H1 (cell line): ENCODE data around the gene FLRT2. TPM values are rescaled to one million over a fixed set of nuclear protein-coding genes. Genes with fewer than 3 reads are reported as not detected.

Source experiments
- CTCF ChIA-PET: fragments of 300-600 bp; sonication (Branson Sonifier 250); formaldehyde crosslinking; loops from one replicate; lab custom pipeline; 2021; ENCODE audit not compliant: partially characterized antibody; lab: Charles Lee
- POLR2A ChIA-PET: fragments of 300-600 bp; sonication (Branson Sonifier 250); formaldehyde crosslinking; loops from one replicate; lab custom pipeline; 2021; ENCODE audit warnings: inconsistent platforms; ENCODE audit not compliant: partially characterized antibody; lab: Charles Lee
- DNase-seq, 2 experiments: peaks; one replicate each; pipeline versions ENCODE4 v3.0.0 to v3.0.0-alpha.2; 2010 to 2022; ENCODE audit warnings: low spot score in 2 of 2, low read depth in 1 of 2, mixed read lengths in 1 of 2
- FAIRE-seq: peaks from 2 replicates; lab custom pipeline; 2011; peaks lifted over from hg19 to GRCh38; lab: Jason Lieb, UNC
- H2AFZ ChIP-seq: 2 replicates; pipeline ENCODE4 v1.8.1; 2012; ENCODE audit warnings: low read length, inconsistent platforms
- H2AK5ac ChIP-seq: 2 replicates; pipeline ENCODE4 v1.6.1; 2013; ENCODE audit warnings: low read depth, low read length
- H2BK120ac ChIP-seq: replicated peaks from 2 replicates; pipeline ENCODE3; 2013; ENCODE audit warnings: low read depth, low read length, inconsistent platforms
- H2BK12ac ChIP-seq: 2 replicates; pipeline ENCODE4 v1.6.1; 2013; ENCODE audit warnings: low read depth, low read length
- H2BK15ac ChIP-seq: 2 replicates; pipeline ENCODE4 v1.6.1; 2013; ENCODE audit warnings: low read length
- H2BK20ac ChIP-seq: 2 replicates; pipeline ENCODE4 v1.6.1; 2013; ENCODE audit warnings: low read length
- H2BK5ac ChIP-seq: 2 replicates; pipeline ENCODE4 v1.6.1; 2013; ENCODE audit warnings: low read depth, low read length
- H3K14ac ChIP-seq: 2 replicates; pipeline ENCODE4 v1.6.1; 2013; ENCODE audit warnings: inconsistent platforms; ENCODE audit not compliant: insufficient read length
- H3K18ac ChIP-seq: 2 replicates; pipeline ENCODE4 v1.6.1; 2013; ENCODE audit warnings: low read length; ENCODE audit errors: extremely low read depth
- H3K23ac ChIP-seq: 2 replicates; pipeline ENCODE4 v1.6.1; 2013; ENCODE audit warnings: inconsistent platforms; ENCODE audit not compliant: insufficient read length
- H3K23me2 ChIP-seq: 2 replicates; pipeline ENCODE4 v1.6.1; 2013; ENCODE audit warnings: low read depth, low read length
- H3K27ac ChIP-seq: 2 replicates; pipeline ENCODE4 v1.6.1; 2011; ENCODE audit warnings: low read depth, low read length, inconsistent platforms
- H3K27me3 ChIP-seq, 4 experiments: replicated peaks in 1 of 4; 1 replicate in 1 of 4; 2 replicates in 3 of 4; pipeline versions ENCODE4 v1.6.1 to v1.8.1; 2011 to 2013; ENCODE audit warnings: low read length in 3 of 4, mild to moderate bottlenecking in 3 of 4, inconsistent platforms in 2 of 4, mixed read lengths in 2 of 4, moderate library complexity in 1 of 4; ENCODE audit not compliant: control insufficient read depth in 3 of 4, insufficient read depth in 3 of 4; ENCODE audit errors: extremely low read depth in 1 of 4
- H3K36me3 ChIP-seq, 4 experiments: 2 replicates each; pipeline versions ENCODE4 v1.6.1 to v1.8.1; 2011 to 2013; ENCODE audit warnings: mild to moderate bottlenecking in 4 of 4, low read length in 3 of 4, moderate library complexity in 2 of 4, control low read depth in 1 of 4, inconsistent platforms in 1 of 4; ENCODE audit not compliant: insufficient read depth in 4 of 4, control insufficient read depth in 2 of 4
- H3K4ac ChIP-seq: replicated peaks from 2 replicates; pipeline ENCODE3; 2013; ENCODE audit warnings: low read length, low read depth, mixed read lengths, inconsistent platforms; ENCODE audit not compliant: insufficient read length
- H3K4me1 ChIP-seq, 4 experiments: replicated peaks in 1 of 4; 1 replicate in 1 of 4; 2 replicates in 3 of 4; pipeline versions ENCODE4 v1.6.1 to v1.8.1; 2011 to 2013; ENCODE audit warnings: low read length in 3 of 4, inconsistent platforms in 2 of 4, mixed read lengths in 1 of 4; ENCODE audit not compliant: insufficient read depth in 4 of 4, control insufficient read depth in 3 of 4
- H3K4me2 ChIP-seq, 2 experiments: 2 replicates each; pipeline versions ENCODE4 v1.6.1 to v1.8.1; 2011 to 2013; ENCODE audit warnings: low read depth in 2 of 2, low read length in 2 of 2, control low read depth in 1 of 2, inconsistent platforms in 1 of 2, mild to moderate bottlenecking in 1 of 2; ENCODE audit not compliant: insufficient read depth in 1 of 2
- H3K4me3 ChIP-seq, 4 experiments: fragments of 200-600, 300-600 bp in 1 of 4; sonication (generic), shearing (Covaris generic), sonication (Bioruptor Twin) in 1 of 4; 2 replicates each; pipeline versions ENCODE4 v1.5.1 to v1.8.1; 2011 to 2016; ENCODE audit warnings: low read length in 4 of 4, low read depth in 3 of 4, control low read depth in 2 of 4, inconsistent platforms in 2 of 4, mild to moderate bottlenecking in 2 of 4, mixed read lengths in 1 of 4, moderate library complexity in 1 of 4; ENCODE audit not compliant: insufficient read depth in 2 of 4; ENCODE audit errors: extremely low read depth in 1 of 4
- H3K56ac ChIP-seq: replicated peaks from 2 replicates; pipeline ENCODE3; 2013; ENCODE audit warnings: low read depth, mild to moderate bottlenecking, mixed read lengths, low read length, inconsistent platforms; ENCODE audit not compliant: insufficient read length
- H3K79me1 ChIP-seq: 2 replicates; pipeline ENCODE4 v1.6.1; 2013; ENCODE audit warnings: low read depth, low read length, control low read depth
- H3K79me2 ChIP-seq, 2 experiments: 2 replicates each; pipeline versions ENCODE4 v1.6.1 to v1.8.1; 2012 to 2013; ENCODE audit warnings: low read length in 2 of 2, mild to moderate bottlenecking in 2 of 2, inconsistent platforms in 1 of 2; ENCODE audit not compliant: insufficient read depth in 2 of 2, control insufficient read depth in 1 of 2
- H3K9ac ChIP-seq, 4 experiments: replicated peaks in 1 of 4; 1 replicate in 1 of 4; 2 replicates in 3 of 4; pipeline versions ENCODE4 v1.6.1 to v1.8.1; 2011 to 2013; ENCODE audit warnings: low read depth in 3 of 4, low read length in 3 of 4, control low read depth in 2 of 4, mild to moderate bottlenecking in 2 of 4, moderate library complexity in 2 of 4, inconsistent platforms in 1 of 4; ENCODE audit errors: extremely low read depth in 1 of 4
- H3K9me3 ChIP-seq, 2 experiments: 2 replicates each; pipeline versions ENCODE4 v1.6.1 to v1.8.1; 2012 to 2013; ENCODE audit warnings: mild to moderate bottlenecking in 2 of 2, moderate library complexity in 2 of 2, control low read depth in 1 of 2, inconsistent platforms in 1 of 2, low read depth in 1 of 2, low read length in 1 of 2, mixed read lengths in 1 of 2; ENCODE audit not compliant: insufficient read depth in 2 of 2
- H4K20me1 ChIP-seq, 2 experiments: replicated peaks in 1 of 2; 2 replicates each; pipeline versions ENCODE3 to v1.8.1; 2011 to 2013; ENCODE audit warnings: inconsistent platforms in 2 of 2, low read length in 2 of 2, mild to moderate bottlenecking in 1 of 2; ENCODE audit not compliant: insufficient read depth in 2 of 2, control insufficient read depth in 1 of 2
- H4K5ac ChIP-seq: 2 replicates; pipeline ENCODE4 v1.6.1; 2013; ENCODE audit warnings: low read length, low read depth, mixed read lengths, inconsistent platforms; ENCODE audit not compliant: insufficient read length
- H4K8ac ChIP-seq: 2 replicates; pipeline ENCODE4 v1.8.0; 2013; ENCODE audit warnings: mild to moderate bottlenecking, moderate library complexity, low read length, inconsistent platforms; ENCODE audit not compliant: insufficient read depth; ENCODE audit errors: extremely low read depth
- H4K91ac ChIP-seq: replicated peaks from 2 replicates; pipeline ENCODE3; 2013; ENCODE audit warnings: low read length, mixed read lengths, inconsistent platforms; ENCODE audit not compliant: insufficient read length
- BCL11A ChIP-seq, 2 experiments: IDR thresholded peaks; one replicate each; pipeline ENCODE4 v1.6.1; 2011; ENCODE audit warnings: low read depth in 2 of 2, low read length in 2 of 2, mild to moderate bottlenecking in 2 of 2
- EGR1 ChIP-seq: IDR thresholded peaks from 2 replicates; pipeline ENCODE4 v1.6.1; 2011; ENCODE audit warnings: low read depth, low read length, borderline replicate concordance
- EP300 ChIP-seq, 2 experiments: IDR thresholded peaks; 1 replicate in 1 of 2; 2 replicates in 1 of 2; pipeline ENCODE4 v1.6.1; 2011 to 2012; ENCODE audit warnings: low read depth in 2 of 2, low read length in 2 of 2, mild to moderate bottlenecking in 2 of 2, borderline replicate concordance in 1 of 2, inconsistent platforms in 1 of 2, moderate library complexity in 1 of 2
- FOSL1 ChIP-seq: IDR thresholded peaks from 2 replicates; pipeline ENCODE4 v1.6.1; 2011; ENCODE audit warnings: mild to moderate bottlenecking, low read depth, low read length, moderate library complexity; ENCODE audit not compliant: insufficient read depth
- GABPA ChIP-seq: IDR thresholded peaks from 2 replicates; pipeline ENCODE4 v1.6.1; 2011; ENCODE audit warnings: mild to moderate bottlenecking, low read length, moderate library complexity, borderline replicate concordance; ENCODE audit not compliant: insufficient read depth
- KDM4A ChIP-seq: IDR thresholded peaks from one replicate; pipeline ENCODE4 v1.7.1; 2012; ENCODE audit warnings: low read depth, mild to moderate bottlenecking, moderate library complexity, low read length, inconsistent platforms; ENCODE audit not compliant: severe bottlenecking
- POLR2A ChIP-seq, 2 experiments: IDR thresholded peaks; 1 replicate in 1 of 2; 2 replicates in 1 of 2; pipeline ENCODE4 v1.6.1; 2011; ENCODE audit warnings: low read depth in 2 of 2, low read length in 2 of 2, mild to moderate bottlenecking in 2 of 2; ENCODE audit errors: control extremely low read depth in 1 of 2
- SIN3A ChIP-seq, 2 experiments: IDR thresholded peaks in 1 of 2; conservative IDR thresholded peaks in 1 of 2; 2 replicates each; pipeline ENCODE4 v1.6.1; 2011 to 2012; ENCODE audit warnings: low read length in 2 of 2, improper control_type of control experiment in 1 of 2, low read depth in 1 of 2, mild to moderate bottlenecking in 1 of 2
- SP2 ChIP-seq: IDR thresholded peaks from 2 replicates; pipeline ENCODE4 v1.6.1; 2012; ENCODE audit warnings: mild to moderate bottlenecking, low read length, inconsistent platforms
- YY1 ChIP-seq: IDR thresholded peaks from 2 replicates; pipeline ENCODE4 v1.6.1; 2011; ENCODE audit warnings: low read depth, mild to moderate bottlenecking, low read length
- ZNF274 ChIP-seq: IDR thresholded peaks from 2 replicates; pipeline ENCODE4 v1.7.0; 2012; ENCODE audit warnings: low read length, borderline replicate concordance; ENCODE audit errors: extremely low read depth
- WGBS, 2 experiments: shearing (Covaris generic) in 1 of 2; methylation state at CpG; one replicate each; pipeline versions ENCODE4 v1.1.6 to v1.1.7; 2013 to 2015; ENCODE audit warnings: low lambda C conversion rate in 2 of 2, mixed read lengths in 2 of 2, inconsistent platforms in 1 of 2, low coverage in 1 of 2, missing lambda C conversion rate in 1 of 2; ENCODE audit not compliant: insufficient replicate concordance in 2 of 2, insufficient coverage in 1 of 2, insufficient read length in 1 of 2; ENCODE audit errors: extremely low coverage in 1 of 2, missing lambda C conversion rate in 1 of 2; 5-methylcytosine and 5-hydroxymethylcytosine counted together
- polyA plus RNA-seq, 7 experiments: library from polyadenylated mRNA; depleted of rRNA in 3 of 7; stranded (reverse) in 5 of 7; unstranded in 2 of 7; fragments of >200 nt in 5 of 7; fragments of 200-250 nt in 2 of 7; gene quantifications; 1 replicate in 5 of 7; 2 replicates in 1 of 7; 4 replicates in 1 of 7; pipeline versions ENCODE4 v1.2.1 to v1.2.3, GENCODE V29; 2011 to 2013; ENCODE audit warnings: missing spikeins in 2 of 7, mixed read lengths in 2 of 7
- total RNA-seq: library from RNA; stranded (reverse); fragmentation: NEBNext Ultra II Directional; extraction: Animal tissue kit (Norgen Biotek cat#: 25700); gene quantifications from 2 replicates; pipeline ENCODE4 v1.2.1, GENCODE V29; 2021
- TF ChIP-seq, protein P1 (sequence below): IDR thresholded peaks from 2 replicates; pipeline ENCODE4 v1.6.1; 2012; ENCODE audit warnings: low read length, inconsistent platforms

Gene FLRT2
- total and polyA plus RNA-seq, 2 of the 8 experiments (the other 6 are each of a cell fraction or from before 2014, with no cell fraction given) = 2.4 to 6.9 TPM

DNA sequence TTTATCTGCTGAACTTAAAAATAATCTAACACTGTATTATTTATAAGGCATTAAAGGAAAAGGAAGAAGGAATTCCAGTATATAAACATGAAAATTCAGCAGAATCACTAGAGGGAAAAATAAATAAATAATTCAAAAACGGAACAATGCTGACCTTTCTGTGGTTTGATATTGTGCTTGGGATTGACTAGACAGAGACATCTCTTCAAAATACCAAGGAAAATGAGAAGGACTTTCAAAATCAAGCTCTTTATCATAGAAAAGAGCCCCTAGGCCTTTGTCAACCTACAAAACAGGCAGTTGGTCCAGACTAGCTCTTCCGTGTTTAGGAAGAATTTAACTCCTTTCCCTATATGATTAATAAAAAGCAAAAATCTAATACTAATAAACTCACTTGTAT, 6.3 kb upstream of the FLRT2 start:
- Histone ChIP-seq H3K23me2 (no peaks in the 10 kb centered on the region; the same call in 1 of the 2 replicates), H3K4me1 (peaks cover 0 to 3% (median 3%) of the 10 kb centered on the region in 4 experiments; a peak in 2 of 7 replicates), H4K5ac (no peak overlapping the region), H2AFZ (no peak overlapping the region), H4K91ac (no peak overlapping the region), H3K27ac (no peak overlapping the region), H3K4me2 (no peak overlapping the region), H4K20me1 (no peaks in the 10 kb centered on the region), H2BK120ac (no peak overlapping the region), H3K23ac (no peak overlapping the region), H3K9me3 (no peaks in the 10 kb centered on the region), H2BK12ac (no peak overlapping the region), H2BK5ac (no peak overlapping the region), H3K56ac (no peak overlapping the region), H2BK20ac (no peak overlapping the region), H2AK5ac (no peak overlapping the region), H4K8ac (no peak overlapping the region), H3K9ac (no peak overlapping the region), H3K14ac (no peak overlapping the region), H3K27me3 (peaks cover 0 to 6% (median 3%) of the 10 kb centered on the region in 4 experiments; a peak in 5 of 7 replicates), H3K4me3 (no peak overlapping the region), H3K4ac (no peak overlapping the region), H3K18ac (no peak overlapping the region), H3K79me2 (no peaks in the 10 kb centered on the region), H3K36me3 (no peaks in the 10 kb centered on the region), H3K79me1 (no peaks in the 10 kb centered on the region), H2BK15ac (no peak overlapping the region)
- POLR2A ChIA-PET = no interaction called here
- CTCF ChIA-PET = no interaction called here
- FAIRE-seq = no peak
- WGBS, 2 experiments = 74% methylated on average over 2 of the region's 2 CpGs; no CpG with 5 or more reads in 1 of the 2 experiments
- no peak for DNase-seq
- no peak for TF ChIP-seq ZNF274
- TF ChIP-seq SIN3A (conservative IDR thresholded peaks at IDR 0.05 in 1 of 2, IDR thresholded peaks at IDR 0.05 in 1 of 2; ENCODE audit: low read depth in 1 of 2, low read length in 2 of 2) = no peak
- TF ChIP-seq, protein P1, sequence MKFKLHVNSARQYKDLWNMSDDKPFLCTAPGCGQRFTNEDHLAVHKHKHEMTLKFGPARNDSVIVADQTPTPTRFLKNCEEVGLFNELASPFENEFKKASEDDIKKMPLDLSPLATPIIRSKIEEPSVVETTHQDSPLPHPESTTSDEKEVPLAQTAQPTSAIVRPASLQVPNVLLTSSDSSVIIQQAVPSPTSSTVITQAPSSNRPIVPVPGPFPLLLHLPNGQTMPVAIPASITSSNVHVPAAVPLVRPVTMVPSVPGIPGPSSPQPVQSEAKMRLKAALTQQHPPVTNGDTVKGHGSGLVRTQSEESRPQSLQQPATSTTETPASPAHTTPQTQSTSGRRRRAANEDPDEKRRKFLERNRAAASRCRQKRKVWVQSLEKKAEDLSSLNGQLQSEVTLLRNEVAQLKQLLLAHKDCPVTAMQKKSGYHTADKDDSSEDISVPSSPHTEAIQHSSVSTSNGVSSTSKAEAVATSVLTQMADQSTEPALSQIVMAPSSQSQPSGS = no peak
- no peak for TF ChIP-seq SP2
- no peak for TF ChIP-seq EP300 (IDR thresholded peaks at IDR 0.05; ENCODE audit: borderline replicate concordance in 1 of 2, low read depth in 2 of 2, low read length in 2 of 2)
- no peak for TF ChIP-seq KDM4A
- TF ChIP-seq BCL11A (IDR thresholded peaks at IDR 0.05; ENCODE audit: low read depth in 2 of 2, low read length in 2 of 2) = no peak
- no peak for TF ChIP-seq GABPA
- no peak for TF ChIP-seq YY1
- TF ChIP-seq POLR2A (IDR thresholded peaks at IDR 0.05; ENCODE audit: control extremely low read depth in 1 of 2, low read depth in 2 of 2, low read length in 2 of 2) = no peak
- no peak for TF ChIP-seq FOSL1
- TF ChIP-seq EGR1 = no peak
